WTC11 (cell line): ENCODE measurements around the gene PLPPR4. TPM values are rescaled to one million over a fixed set of nuclear protein-coding genes. Genes with fewer than 3 reads are reported as not detected.

Experiments
- ATAC-seq: fragments of 200-7000 bp; cut with Tn5 transposase; 2 replicates; pipeline ENCODE4 v1.10.0; 2021; ENCODE audit warnings: mild to moderate bottlenecking, moderate library complexity
- CTCF ChIA-PET: fragments of 300-600 bp; sonication (Branson Sonifier 250); formaldehyde crosslinking; loops from one replicate; lab custom pipeline; 2021; ENCODE audit warnings: antibody characterized with exemption; lab: Charles Lee
- POLR2A ChIA-PET: fragments of 350-600 bp; sonication (Branson Sonifier 250); formaldehyde crosslinking; loops from one replicate; lab custom pipeline; 2021; ENCODE audit warnings: antibody characterized with exemption; lab: Charles Lee
- DNase-seq: peaks from one replicate; pipeline ENCODE4 v3.0.0; 2021; ENCODE audit warnings: low spot score
- H3K27ac Mint-ChIP-seq: 2 replicates; pipeline ENCODE4 v1.8.0; 2021; ENCODE audit warnings: mixed read lengths
- H3K27me3 Mint-ChIP-seq: 2 replicates; pipeline ENCODE4 v1.8.0; 2021; ENCODE audit warnings: low read depth, mild to moderate bottlenecking, moderate library complexity, mixed read lengths
- H3K36me3 Mint-ChIP-seq: 2 replicates; pipeline ENCODE4 v1.8.0; 2021; ENCODE audit warnings: mixed read lengths
- H3K4me1 Mint-ChIP-seq: 2 replicates; pipeline ENCODE4 v1.8.0; 2022; ENCODE audit warnings: mixed read lengths
- H3K4me3 Mint-ChIP-seq: 2 replicates; pipeline ENCODE4 v1.8.0; 2021; ENCODE audit warnings: mild to moderate bottlenecking, moderate library complexity, mixed read lengths
- H3K9me3 Mint-ChIP-seq: 2 replicates; pipeline ENCODE4 v1.8.0; 2021; ENCODE audit warnings: mixed read lengths
- ATF6 ChIP-seq: sonication (generic); formaldehyde crosslinking; IDR thresholded peaks from 2 replicates; pipeline ENCODE4 v1.8.1; 2023; ENCODE audit warnings: mild to moderate bottlenecking, missing genetic modification reagents
- ERG ChIP-seq: fragments of 250-450 bp; sonication (Bioruptor Pico); IDR thresholded peaks from 2 replicates; pipeline ENCODE4 v1.8.0; 2021; ENCODE audit warnings: mild to moderate bottlenecking
- ETV6 ChIP-seq: sonication (generic); formaldehyde crosslinking; IDR thresholded peaks from 2 replicates; pipeline ENCODE4 v1.8.1; 2022; ENCODE audit warnings: mild to moderate bottlenecking, missing genetic modification reagents
- NFE2L1 ChIP-seq: sonication (generic); formaldehyde crosslinking; IDR thresholded peaks from 2 replicates; pipeline ENCODE4 v1.8.1; 2023; ENCODE audit warnings: missing genetic modification reagents
- NR2C2 ChIP-seq: sonication (generic); formaldehyde crosslinking; IDR thresholded peaks from 2 replicates; pipeline ENCODE4 v1.8.0; 2022; ENCODE audit warnings: mild to moderate bottlenecking, missing genetic modification reagents
- NR3C1 ChIP-seq: sonication (generic); formaldehyde crosslinking; conservative IDR thresholded peaks from 2 replicates; pipeline ENCODE4 v1.8.1; 2023; ENCODE audit warnings: low read depth, mild to moderate bottlenecking, missing genetic modification reagents
- OVOL2 ChIP-seq: fragments of 250-450 bp; sonication (Bioruptor Pico); IDR thresholded peaks from 2 replicates; pipeline ENCODE4 v1.9.0; 2021; ENCODE audit warnings: mild to moderate bottlenecking, borderline replicate concordance
- SMAD3 ChIP-seq: sonication (generic); formaldehyde crosslinking; IDR thresholded peaks from 2 replicates; pipeline ENCODE4 v1.8.0; 2022; ENCODE audit warnings: missing genetic modification reagents, mild to moderate bottlenecking, borderline replicate concordance
- TCF7 ChIP-seq: sonication (generic); formaldehyde crosslinking; IDR thresholded peaks from 2 replicates; pipeline ENCODE4 v1.8.0; 2022; ENCODE audit warnings: mild to moderate bottlenecking, low read depth, missing genetic modification reagents, moderate library complexity
- TP53 ChIP-seq: sonication (generic); formaldehyde crosslinking; IDR thresholded peaks from 2 replicates; pipeline ENCODE4 v1.8.1; 2023; ENCODE audit warnings: mild to moderate bottlenecking, missing genetic modification reagents
- ZNF232 ChIP-seq: sonication (generic); formaldehyde crosslinking; IDR thresholded peaks from 2 replicates; pipeline ENCODE4 v1.8.0; 2022; ENCODE audit warnings: mild to moderate bottlenecking, missing genetic modification reagents
- ZNF263 ChIP-seq: sonication (generic); formaldehyde crosslinking; IDR thresholded peaks from 2 replicates; pipeline ENCODE4 v1.8.1; 2022; ENCODE audit warnings: low read depth, mild to moderate bottlenecking, moderate library complexity, missing genetic modification reagents
- ZNF396 ChIP-seq: fragments of 250-450 bp; sonication (Bioruptor Pico); IDR thresholded peaks from 2 replicates; pipeline ENCODE4 v1.8.0; 2021; ENCODE audit warnings: mild to moderate bottlenecking, moderate library complexity, borderline replicate concordance
- total RNA-seq: library from RNA; stranded (reverse); gene quantifications from 3 replicates; pipeline ENCODE4 v1.2.3, GENCODE V29; 2021
- TF ChIP-seq, protein P1 (sequence below): sonication (generic); formaldehyde crosslinking; IDR thresholded peaks from 2 replicates; pipeline ENCODE4 v1.8.1; 2023; ENCODE audit warnings: mild to moderate bottlenecking, missing genetic modification reagents, borderline replicate concordance
- TF ChIP-seq, protein P2 (sequence below): sonication (generic); formaldehyde crosslinking; IDR thresholded peaks from 2 replicates; pipeline ENCODE4 v1.8.1; 2023; ENCODE audit warnings: mild to moderate bottlenecking, missing genetic modification reagents
- TF ChIP-seq, protein P3 (sequence below): sonication (generic); formaldehyde crosslinking; IDR thresholded peaks from 2 replicates; pipeline ENCODE4 v1.8.1; 2022; ENCODE audit warnings: missing genetic modification reagents, borderline replicate concordance

PLPPR4 gene
- total RNA-seq, 1 experiment from 2014 or later: 1.3 TPM

GRCh38 chr1:99228153-99228552, 36.1 kb upstream of the PLPPR4 start (continued):
- TF ChIP-seq, protein P1, sequence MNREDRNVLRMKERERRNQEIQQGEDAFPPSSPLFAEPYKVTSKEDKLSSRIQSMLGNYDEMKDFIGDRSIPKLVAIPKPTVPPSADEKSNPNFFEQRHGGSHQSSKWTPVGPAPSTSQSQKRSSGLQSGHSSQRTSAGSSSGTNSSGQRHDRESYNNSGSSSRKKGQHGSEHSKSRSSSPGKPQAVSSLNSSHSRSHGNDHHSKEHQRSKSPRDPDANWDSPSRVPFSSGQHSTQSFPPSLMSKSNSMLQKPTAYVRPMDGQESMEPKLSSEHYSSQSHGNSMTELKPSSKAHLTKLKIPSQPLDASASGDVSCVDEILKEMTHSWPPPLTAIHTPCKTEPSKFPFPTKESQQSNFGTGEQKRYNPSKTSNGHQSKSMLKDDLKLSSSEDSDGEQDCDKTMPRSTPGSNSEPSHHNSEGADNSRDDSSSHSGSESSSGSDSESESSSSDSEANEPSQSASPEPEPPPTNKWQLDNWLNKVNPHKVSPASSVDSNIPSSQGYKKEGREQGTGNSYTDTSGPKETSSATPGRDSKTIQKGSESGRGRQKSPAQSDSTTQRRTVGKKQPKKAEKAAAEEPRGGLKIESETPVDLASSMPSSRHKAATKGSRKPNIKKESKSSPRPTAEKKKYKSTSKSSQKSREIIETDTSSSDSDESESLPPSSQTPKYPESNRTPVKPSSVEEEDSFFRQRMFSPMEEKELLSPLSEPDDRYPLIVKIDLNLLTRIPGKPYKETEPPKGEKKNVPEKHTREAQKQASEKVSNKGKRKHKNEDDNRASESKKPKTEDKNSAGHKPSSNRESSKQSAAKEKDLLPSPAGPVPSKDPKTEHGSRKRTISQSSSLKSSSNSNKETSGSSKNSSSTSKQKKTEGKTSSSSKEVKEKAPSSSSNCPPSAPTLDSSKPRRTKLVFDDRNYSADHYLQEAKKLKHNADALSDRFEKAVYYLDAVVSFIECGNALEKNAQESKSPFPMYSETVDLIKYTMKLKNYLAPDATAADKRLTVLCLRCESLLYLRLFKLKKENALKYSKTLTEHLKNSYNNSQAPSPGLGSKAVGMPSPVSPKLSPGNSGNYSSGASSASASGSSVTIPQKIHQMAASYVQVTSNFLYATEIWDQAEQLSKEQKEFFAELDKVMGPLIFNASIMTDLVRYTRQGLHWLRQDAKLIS: no peak
- TF ChIP-seq SMAD3 (CRISPR knock-in tag): no peak
- no peak for TF ChIP-seq NR3C1
- TF ChIP-seq ZNF263 (CRISPR knock-in tag): no peak
- TF ChIP-seq, protein P2, sequence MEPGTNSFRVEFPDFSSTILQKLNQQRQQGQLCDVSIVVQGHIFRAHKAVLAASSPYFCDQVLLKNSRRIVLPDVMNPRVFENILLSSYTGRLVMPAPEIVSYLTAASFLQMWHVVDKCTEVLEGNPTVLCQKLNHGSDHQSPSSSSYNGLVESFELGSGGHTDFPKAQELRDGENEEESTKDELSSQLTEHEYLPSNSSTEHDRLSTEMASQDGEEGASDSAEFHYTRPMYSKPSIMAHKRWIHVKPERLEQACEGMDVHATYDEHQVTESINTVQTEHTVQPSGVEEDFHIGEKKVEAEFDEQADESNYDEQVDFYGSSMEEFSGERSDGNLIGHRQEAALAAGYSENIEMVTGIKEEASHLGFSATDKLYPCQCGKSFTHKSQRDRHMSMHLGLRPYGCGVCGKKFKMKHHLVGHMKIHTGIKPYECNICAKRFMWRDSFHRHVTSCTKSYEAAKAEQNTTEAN (CRISPR knock-in tag): no peak
- no peak for TF ChIP-seq ETV6 (CRISPR knock-in tag)
- TF ChIP-seq, all 79 proteins: peak for 0

DNA sequence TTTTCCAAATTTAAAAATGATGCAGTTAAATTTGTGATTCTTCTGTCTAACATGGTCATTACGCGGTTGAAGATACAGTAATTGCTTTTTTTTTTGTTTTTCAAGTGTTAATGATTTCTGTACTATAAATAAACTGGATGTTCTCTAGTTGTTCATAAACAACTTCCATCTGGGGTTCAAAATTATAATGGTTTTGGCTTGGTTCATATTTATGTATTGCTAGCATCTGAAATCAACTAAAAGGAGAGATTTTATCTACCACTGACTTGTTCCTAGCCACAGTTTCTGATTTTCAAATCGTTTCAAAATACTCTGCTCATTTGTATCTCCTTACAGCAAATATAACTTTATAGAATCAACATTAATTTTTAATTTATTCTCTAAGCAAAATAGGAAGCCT, 35.2 kb upstream of the PLPPR4 start:
- no peaks in the 10 kb centered on the region for H3K4me1 Mint-ChIP-seq
- TF ChIP-seq TP53 (CRISPR knock-in tag) (no peak), ERG (CRISPR knock-in tag) (no peak)
- no peaks in the 10 kb centered on the region for H3K9me3 Mint-ChIP-seq
- no peak overlapping the region for H3K4me3 Mint-ChIP-seq
- no peaks in the 10 kb centered on the region for H3K36me3 Mint-ChIP-seq
- ChIA-PET CTCF (no interaction called here), POLR2A (no interaction called here)
- H3K27ac Mint-ChIP-seq: no peak overlapping the region
- no peaks in the 10 kb centered on the region for H3K27me3 Mint-ChIP-seq
- ATAC-seq (no peak), DNase-seq (no peak)

- H3K27me3 Mint-ChIP-seq: no peaks in the 10 kb centered on the region
- DNase-seq (no peak), ATAC-seq (no peak)
- no peaks in the 10 kb centered on the region for H3K9me3 Mint-ChIP-seq
- POLR2A ChIA-PET: no interaction called here
- H3K4me1 Mint-ChIP-seq: no peaks in the 10 kb centered on the region
- no peak overlapping the region for H3K27ac Mint-ChIP-seq
- no peaks in the 10 kb centered on the region for H3K36me3 Mint-ChIP-seq
- CTCF ChIA-PET: no interaction called here
- TF ChIP-seq, protein P3, sequence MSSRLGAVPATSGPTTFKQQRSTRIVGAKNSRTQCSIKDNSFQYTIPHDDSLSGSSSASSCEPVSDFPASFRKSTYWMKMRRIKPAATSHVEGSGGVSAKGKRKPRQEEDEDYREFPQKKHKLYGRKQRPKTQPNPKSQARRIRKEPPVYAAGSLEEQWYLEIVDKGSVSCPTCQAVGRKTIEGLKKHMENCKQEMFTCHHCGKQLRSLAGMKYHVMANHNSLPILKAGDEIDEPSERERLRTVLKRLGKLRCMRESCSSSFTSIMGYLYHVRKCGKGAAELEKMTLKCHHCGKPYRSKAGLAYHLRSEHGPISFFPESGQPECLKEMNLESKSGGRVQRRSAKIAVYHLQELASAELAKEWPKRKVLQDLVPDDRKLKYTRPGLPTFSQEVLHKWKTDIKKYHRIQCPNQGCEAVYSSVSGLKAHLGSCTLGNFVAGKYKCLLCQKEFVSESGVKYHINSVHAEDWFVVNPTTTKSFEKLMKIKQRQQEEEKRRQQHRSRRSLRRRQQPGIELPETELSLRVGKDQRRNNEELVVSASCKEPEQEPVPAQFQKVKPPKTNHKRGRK (CRISPR knock-in tag): no peak
- TF ChIP-seq ZNF232 (CRISPR knock-in tag): no peak
- no peak for TF ChIP-seq NR2C2 (CRISPR knock-in tag)
- no peak for TF ChIP-seq ATF6 (CRISPR knock-in tag)
- no peak for TF ChIP-seq NFE2L1 (CRISPR knock-in tag)
- no peak for TF ChIP-seq ETV6 (CRISPR knock-in tag)
- TF ChIP-seq OVOL2 (CRISPR knock-in tag): no peak
- TF ChIP-seq TCF7 (CRISPR knock-in tag): no peak
- TF ChIP-seq ZNF396 (CRISPR knock-in tag): no peak
- no peak overlapping the region for H3K4me3 Mint-ChIP-seq
These were observed 33.6 kb upstream of the PLPPR4 start for GRCh38 chr1:99230695-99231094.
